ENCODE results near the gene DEFB121.

DNA sequence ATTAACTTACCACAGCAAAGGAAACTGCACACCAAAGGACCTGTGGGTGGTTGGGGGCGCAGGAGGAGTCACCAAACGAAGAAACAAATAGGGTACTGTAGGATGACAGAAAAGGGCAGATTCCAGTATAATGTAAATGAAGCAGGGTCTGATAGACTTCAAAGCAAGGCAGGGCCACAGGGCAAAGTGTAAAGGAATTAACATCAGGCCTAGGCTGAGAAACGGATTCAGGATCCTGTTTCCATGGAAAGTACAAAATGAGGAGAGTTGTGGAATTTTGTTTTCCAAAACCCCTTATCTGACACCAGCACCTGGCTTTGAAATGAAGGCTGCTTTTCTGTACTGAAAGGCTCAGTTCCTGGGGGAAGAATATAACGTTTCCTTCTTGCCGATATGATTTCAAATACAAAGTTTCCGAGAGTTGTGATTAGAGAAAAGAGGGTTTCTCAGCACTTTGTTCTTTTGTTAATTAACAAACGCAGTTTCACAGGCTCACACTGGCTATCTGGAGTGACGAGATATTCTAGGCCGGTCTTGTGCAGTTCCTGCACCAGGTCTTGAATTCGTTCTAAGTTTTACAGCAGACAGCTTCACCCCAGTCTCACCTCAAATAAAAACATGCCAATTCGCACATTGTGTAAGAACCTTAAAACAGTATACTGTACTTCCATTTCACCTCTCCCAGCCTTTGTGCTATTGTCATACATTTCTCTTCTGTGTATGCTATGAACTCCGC lies 40.2 kb upstream of the DEFB121 start:
- TF ChIP-seq POLR2A (IDR thresholded peaks at IDR 0.05; ENCODE audit: borderline replicate concordance, extremely low read depth, insufficient read depth, insufficient read length) (no peak), CTCF (IDR thresholded peaks at IDR 0.05 in 2 of 3, conservative IDR thresholded peaks at IDR 0.05 in 1 of 3; ENCODE audit: borderline replicate concordance in 1 of 3, insufficient read depth in 1 of 3, low read depth in 2 of 3, low read length in 2 of 3) (no peak), EZH2 (IDR thresholded peaks at IDR 0.05) (no peak), JUND (IDR thresholded peaks at IDR 0.05) (no peak), RAD21 (IDR thresholded peaks at IDR 0.05; ENCODE audit: low read depth) (no peak), TCF7L2 (IDR thresholded peaks at IDR 0.05; ENCODE audit: borderline replicate concordance, extremely low read depth, insufficient read depth, insufficient read length) (no peak), EZH2phosphoT487 (IDR thresholded peaks at IDR 0.05; ENCODE audit: borderline replicate concordance) (no peak), FOSL1 (IDR thresholded peaks at IDR 0.05; ENCODE audit: low read depth) (no peak), YY1 (IDR thresholded peaks at IDR 0.05; ENCODE audit: extremely low read depth, insufficient replicate concordance, low read depth, low read length) (no peak), POLR2AphosphoS5 (IDR thresholded peaks at IDR 0.05; ENCODE audit: low read depth, low read length) (no peak), SP1 (IDR thresholded peaks at IDR 0.05; ENCODE audit: low read depth) (no peak), SRF (IDR thresholded peaks at IDR 0.05; ENCODE audit: low read depth) (no peak)
- TF ChIP-seq, protein P1, sequence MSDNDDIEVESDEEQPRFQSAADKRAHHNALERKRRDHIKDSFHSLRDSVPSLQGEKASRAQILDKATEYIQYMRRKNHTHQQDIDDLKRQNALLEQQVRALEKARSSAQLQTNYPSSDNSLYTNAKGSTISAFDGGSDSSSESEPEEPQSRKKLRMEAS (IDR thresholded peaks at IDR 0.05) = no peak
- TF ChIP-seq, protein P2, sequence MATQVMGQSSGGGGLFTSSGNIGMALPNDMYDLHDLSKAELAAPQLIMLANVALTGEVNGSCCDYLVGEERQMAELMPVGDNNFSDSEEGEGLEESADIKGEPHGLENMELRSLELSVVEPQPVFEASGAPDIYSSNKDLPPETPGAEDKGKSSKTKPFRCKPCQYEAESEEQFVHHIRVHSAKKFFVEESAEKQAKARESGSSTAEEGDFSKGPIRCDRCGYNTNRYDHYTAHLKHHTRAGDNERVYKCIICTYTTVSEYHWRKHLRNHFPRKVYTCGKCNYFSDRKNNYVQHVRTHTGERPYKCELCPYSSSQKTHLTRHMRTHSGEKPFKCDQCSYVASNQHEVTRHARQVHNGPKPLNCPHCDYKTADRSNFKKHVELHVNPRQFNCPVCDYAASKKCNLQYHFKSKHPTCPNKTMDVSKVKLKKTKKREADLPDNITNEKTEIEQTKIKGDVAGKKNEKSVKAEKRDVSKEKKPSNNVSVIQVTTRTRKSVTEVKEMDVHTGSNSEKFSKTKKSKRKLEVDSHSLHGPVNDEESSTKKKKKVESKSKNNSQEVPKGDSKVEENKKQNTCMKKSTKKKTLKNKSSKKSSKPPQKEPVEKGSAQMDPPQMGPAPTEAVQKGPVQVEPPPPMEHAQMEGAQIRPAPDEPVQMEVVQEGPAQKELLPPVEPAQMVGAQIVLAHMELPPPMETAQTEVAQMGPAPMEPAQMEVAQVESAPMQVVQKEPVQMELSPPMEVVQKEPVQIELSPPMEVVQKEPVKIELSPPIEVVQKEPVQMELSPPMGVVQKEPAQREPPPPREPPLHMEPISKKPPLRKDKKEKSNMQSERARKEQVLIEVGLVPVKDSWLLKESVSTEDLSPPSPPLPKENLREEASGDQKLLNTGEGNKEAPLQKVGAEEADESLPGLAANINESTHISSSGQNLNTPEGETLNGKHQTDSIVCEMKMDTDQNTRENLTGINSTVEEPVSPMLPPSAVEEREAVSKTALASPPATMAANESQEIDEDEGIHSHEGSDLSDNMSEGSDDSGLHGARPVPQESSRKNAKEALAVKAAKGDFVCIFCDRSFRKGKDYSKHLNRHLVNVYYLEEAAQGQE (IDR thresholded peaks at IDR 0.05; ENCODE audit: low read depth) = no peak

Data from HCT116 (cell line).